GM18867 (cell line): ENCODE results near the gene MRPS10.
"Not testable (repeated sequence)": the region's sequence is repeated elsewhere in the genome, so short reads cannot be mapped to it uniquely, and the experiment has no call there.

Experiments
- ATAC-seq: cut with Tn5 transposase; IDR thresholded peaks from one replicate; pipeline ENCODE4 v1.9.1; 2021; ENCODE audit warnings: mild to moderate bottlenecking, moderate library complexity; ENCODE audit not compliant: unreplicated experiment

The MRPS10 gene

DNA sequence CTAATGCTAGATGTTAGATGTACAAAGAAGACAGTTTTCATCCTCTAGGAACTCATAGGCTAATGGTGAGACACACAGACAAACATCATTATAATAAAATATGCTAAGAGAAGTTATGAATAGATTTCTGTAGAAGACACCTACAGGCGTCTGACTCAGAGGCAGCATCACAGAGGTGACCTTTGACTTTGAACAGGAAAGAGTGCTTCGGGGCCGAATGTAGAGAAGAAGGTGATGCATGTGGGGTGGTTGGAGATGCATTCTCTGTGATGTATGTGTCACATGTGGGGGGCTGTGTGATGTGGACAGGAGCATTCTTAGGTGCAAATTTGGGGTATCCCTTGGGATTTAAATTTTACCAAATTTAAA lies 37.7 kb downstream of the MRPS10 start:
- ATAC-seq: no peak

DNA sequence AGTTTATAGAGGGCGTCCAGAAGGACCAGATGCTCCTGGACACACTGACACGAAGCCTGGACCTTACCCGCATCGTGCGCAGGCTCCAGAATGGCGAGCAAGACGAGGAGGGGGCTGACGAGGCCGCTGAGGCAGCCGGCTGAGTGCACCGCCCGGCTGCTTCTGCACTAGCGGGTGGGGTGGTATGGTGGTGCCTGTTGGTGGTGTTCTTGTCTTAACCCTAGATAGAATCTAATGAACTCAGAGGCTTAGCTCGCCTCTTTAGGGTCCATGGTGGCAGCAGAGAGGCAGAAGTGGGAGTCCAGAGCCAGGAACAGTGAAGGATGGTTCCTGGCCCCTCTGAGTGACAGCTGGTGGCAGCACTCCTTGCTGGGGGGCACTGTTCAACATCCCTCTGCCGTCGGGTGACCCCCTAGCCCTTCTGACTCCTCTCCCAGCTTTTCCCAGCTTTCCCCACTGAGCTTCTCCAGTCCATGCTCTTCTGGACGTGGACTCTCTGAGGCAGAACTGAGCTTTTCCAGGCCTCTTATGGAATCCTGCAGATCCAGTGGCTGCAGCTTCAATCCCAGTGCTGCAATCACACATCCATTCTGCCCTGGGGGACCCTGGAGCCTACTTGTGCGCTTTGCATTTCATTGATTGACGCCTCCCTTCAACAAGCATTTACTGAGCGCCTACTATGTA lies 38.3 kb downstream of the MRPS10 start:
- ATAC-seq: no peak

DNA sequence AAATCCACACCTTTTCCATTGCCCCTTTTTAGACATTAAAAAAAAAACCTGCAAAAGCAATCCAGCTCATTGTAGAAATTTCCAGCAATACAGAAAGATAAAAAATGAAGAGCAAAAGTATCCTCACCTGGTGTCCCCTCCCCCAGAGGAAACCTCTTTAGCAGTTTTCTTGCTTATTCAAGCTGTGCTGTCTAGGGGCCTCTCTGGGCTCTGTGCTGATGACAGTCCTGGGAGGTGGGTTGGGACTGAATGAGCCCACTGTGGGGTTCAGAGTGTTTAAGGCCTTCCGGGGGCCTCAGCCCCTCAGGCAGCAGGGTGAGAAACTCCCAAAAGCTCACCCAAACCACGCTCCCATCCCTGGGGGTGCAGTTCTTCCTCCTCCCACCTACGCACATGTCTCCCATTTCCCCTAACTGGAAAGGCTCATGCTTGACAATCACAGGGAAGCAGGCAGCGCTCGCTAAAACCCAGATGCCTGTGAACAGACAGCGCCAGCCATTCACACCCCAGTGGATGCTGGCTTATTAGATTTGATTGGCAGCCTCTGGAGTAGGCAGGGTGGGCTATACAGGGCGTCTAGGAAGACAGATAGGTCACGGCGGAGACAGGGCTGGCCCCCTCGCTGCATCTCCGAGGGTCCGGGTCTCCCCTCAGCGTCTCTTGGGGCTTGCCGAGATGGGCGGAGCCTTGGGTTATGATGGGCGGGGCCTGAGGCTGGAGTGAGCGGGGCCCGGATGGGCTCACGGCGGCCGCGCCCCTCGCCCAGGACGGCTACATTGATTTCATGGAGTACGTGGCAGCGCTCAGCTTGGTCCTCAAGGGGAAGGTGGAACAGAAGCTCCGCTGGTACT lies 39.9 kb downstream of the MRPS10 start:
- ATAC-seq: no peak

DNA sequence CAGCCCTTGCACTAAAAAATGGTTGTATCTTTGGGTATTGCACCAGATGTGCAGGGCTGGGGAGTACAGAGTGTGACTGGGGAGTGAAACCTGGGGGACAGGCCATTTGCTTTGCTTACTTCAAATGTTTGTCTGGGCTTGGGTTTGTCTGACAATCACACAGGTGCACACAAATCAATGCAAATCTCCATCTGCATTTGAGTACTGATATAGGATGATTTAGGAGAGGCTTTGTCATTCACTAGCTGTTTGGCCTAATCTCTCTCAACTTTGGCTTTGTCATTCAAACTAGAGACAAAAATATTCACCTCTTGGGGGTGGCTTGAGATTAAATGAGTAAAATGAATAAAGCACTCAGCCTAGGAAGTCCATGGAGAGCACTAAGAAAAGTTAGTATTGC lies 40.7 kb downstream of the MRPS10 start:
- ATAC-seq: no peak

DNA sequence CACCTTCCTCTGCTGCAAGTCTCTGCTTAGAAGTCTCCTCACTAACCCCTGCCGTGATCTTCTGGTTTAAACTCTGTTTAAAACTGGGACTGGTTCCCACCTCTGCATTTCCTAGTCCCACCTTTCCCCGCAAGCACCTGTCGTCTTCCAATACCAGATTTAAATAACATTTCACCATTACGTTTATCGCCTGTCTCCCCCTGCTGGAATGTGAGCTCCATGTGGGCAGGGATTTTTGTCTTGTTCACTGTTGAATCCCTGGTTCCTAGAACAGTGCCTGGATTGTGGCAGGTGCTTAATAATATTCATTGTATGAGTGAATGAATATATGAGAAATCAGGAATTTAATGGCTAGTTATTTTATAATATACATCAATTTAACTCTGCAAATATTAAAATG lies 41.8 kb downstream of the MRPS10 start:
- ATAC-seq: no peak

DNA sequence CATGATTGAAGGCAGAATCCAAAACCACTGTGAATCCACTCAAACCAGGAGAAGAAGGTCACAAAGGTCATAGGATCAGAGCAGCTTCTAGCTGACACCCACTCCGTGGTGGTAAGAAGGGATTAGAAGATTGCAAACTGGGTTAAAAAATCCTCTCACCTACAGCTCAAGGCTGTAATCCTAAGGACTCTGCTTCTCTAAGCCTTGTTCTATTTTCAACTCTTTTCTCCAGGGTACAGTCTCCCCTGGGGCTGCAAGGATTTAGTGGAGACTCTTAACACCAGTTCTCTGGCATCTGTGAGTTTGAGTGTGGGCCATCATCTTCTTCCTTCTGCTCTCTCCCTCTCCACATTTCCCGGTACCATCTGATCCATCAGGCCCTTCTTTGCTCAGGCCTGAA lies 44.6 kb downstream of the MRPS10 start, which contains the start of gene GUCA1A:
Gene GUCA1A (plus strand): TSS at position 264 of the 400 bp plus-strand sequence. CDS start 250 bp downstream, outside the sequence.
- ATAC-seq: no peak

DNA sequence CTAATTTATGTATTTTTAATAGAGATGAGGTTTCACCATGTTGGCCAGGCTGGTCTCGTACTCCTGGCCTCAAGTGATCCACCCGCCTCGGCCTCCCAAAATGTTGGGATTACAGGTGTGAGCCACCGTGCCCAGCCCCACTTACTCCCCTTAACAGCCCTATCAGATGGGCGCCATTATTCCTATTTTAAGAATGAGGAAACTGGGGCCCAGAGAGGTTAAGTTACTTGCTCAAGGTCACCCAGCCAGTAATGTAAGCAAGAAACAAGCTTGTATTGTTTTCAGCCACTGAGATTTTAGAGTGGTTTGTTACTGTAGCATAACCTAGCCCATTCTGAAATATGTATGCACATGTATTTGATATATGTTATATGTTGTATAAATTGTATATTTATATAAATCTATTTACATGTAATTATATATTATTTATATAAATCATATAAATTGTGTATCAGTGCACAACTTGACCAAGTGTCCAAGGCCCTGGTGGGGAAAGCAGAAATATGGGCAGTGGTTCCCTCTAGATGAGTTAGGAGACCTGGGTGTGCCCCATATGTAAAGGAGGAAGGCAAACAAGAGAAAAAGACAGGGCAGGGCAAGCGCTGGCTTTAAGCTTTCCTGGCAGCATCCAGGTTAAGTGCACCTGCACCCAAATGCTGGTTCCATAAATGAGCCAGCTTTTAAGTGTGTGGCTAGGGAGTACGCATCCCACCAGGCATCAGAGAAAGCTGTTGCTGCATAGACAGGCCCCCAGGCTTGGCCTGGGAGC lies 45.7 kb downstream of the MRPS10 start:
- no peak for ATAC-seq

DNA sequence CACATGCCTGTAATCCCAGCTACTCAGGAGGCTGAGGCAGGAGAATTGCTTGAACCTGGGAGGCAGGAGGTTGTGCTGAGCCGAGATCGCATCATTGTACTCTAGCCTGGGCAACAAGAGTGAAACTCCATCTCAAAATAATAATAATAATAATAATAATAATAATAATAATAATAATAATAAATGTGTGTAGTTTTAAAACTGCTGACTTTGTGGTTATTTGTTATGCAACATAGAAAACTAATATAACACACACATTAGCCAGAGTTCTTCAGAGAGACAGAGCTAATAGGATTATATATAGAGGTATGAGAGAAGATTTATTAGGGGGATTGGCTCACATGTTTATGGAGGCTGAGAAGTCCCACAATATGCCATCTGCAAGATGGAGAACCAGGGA lies 47.9 kb downstream of the MRPS10 start:
- not testable (repeated sequence) for ATAC-seq

DNA sequence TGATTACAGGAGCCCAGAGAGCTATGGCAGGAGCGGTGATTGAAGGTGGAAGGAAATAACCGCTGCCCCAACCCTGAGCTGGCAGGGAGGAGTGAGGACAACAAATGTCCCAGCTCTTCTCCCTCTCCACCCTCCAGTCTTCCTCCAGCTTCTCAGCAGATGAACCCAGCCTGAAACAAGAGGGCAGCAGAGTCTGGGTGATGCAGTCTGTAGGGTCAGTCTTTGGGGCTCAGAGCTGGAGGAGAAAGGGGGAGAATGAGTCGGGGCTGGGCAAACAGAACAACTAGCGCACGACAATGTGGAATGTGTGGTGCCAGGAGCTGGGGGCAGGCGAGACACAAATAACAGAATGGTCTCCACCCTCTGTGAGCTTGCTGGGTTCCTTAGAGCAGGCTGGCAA lies 49.0 kb downstream of the MRPS10 start:
- ATAC-seq: no peak

DNA sequence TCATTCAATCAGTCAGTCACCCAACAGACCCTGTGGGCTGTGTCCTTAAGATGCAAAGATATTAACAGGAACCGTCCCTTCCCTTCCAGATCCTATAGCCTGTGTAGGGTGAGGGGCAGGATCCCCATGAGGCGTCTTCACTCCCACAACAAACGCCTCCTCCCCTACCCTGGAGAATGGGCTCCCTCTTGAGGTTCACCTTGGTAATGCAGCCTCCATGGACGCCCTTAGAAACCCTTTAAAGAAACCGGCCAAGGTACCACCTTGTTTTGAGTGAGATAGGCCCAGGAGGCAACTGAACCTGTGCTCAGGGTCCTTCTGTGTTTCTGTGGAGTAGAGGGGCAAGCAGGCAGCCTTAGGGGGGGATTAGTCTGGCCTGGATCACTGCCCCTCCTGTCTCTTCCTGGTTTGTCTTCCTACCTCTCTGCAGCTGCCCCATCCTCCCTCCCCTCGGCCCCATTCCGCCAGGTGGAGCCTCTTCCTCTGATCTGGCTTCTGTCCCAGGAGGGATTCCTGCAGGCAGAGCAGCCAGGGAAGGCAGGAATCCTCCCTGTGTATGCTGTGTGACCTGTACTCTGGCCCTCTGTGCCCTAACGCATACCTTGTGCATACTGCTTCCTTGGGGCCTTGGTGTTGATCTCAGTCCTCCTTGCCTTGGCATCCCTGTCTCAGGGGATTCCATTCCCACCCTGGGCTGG lies 51.1 kb downstream of the MRPS10 start:
- ATAC-seq: no peak

DNA sequence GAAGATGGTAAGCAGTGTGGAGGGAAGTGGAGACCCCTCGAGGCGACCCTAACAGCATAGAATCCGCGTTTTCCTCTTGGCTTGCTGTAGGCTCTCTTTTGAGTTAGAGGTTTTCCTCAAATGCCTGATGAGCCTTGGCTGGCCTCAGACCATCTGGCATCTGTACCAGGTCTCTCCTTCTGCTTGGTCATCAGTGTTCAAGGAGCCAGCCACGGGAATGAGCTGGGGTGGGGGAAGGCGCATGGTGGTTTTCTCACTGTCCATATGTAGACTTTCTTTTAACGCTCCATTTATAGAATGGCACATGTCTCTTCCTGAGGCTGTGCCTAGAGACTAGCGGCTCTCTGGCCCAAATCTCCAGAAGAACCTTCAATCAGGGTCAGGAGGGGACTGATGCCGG lies 52.6 kb downstream of the MRPS10 start:
- ATAC-seq: no peak

DNA sequence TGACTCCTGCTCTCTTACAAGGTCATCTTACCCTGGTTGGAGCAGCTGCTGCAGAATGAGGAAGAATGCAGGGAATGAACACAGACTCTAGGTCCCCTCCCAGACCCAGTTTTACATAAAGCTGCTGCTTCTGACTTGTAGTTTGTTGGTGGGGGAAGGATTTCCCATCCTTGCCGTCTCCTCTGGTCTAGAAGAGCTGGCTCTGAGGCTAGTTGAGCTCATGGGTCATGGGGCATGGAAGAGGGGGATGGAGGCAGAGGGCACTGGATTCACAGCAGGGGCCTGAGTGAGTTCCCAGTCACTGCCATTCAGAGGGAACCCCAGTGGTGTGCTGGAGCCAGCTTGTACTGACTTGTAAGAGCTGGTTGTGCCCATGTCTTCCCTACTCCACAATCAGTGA lies 53.7 kb downstream of the MRPS10 start:
- ATAC-seq: no peak

DNA sequence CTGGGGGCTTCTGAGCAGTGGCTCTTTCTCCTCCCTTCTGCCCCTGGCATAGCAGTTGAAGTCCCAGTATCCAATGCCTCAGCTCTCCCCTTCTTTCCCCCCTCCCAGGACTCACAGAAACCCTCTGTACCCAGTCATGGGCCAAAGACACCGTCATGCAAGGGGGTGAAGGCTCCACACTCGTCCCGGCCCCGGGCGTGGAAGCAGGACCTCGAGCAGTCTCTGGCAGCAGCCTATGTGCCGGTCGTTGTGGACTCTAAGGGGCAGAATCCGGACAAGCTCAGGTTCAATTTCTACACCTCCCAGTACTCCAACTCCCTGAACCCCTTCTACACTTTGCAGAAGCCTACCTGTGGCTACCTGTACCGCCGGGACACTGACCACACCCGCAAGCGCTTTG lies 54.8 kb downstream of the MRPS10 start:
- ATAC-seq: no peak

DNA sequence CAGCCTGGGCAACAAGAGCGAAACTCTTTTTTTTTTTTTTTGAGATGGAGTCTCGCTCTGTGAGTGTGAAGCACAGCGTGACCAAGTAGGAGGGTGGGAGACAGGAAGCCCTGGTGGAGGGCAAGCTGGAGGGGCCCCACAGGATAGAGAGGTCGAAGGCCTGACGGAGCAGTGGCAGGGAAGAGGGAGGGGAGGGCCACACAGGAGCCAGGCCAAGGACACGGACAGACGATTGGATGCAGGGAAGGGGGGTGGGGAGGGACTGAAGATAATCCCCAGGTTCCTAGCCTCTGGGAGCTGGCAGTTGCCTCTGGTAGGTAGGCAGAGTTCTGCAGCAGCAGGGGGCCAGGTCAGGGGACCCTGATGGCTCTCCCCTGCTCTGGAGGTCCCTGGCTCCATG lies 55.3 kb downstream of the MRPS10 start:
- no peak for ATAC-seq

DNA sequence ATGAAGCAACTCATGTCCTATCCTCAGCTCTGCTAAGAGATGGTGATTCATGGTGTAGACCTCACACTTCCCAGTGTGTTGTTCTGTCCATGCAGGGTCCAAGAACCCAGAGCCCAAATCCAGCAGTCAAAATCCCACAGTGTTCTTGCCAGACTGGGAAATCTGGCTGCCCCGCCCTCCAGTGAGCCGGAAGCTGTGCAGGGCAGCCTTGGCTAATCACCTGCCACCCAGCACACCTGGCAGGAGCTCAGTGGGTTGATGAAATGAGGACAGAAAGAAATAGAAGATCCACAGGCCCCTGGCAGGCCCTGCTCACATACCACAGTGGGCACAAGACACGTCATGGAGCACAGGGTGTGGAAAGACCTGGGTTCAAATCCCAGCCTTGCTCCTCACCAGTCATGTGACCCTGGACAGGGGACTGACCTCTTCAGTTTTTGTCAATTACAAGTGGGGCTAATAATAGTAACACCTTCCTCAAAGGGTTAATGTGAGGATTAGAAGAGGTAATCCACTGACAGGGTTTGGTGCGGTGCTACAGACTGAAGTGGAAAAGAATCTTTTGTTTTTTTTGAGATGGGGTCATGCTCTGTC lies 58.1 kb downstream of the MRPS10 start:
- no peak for ATAC-seq

DNA sequence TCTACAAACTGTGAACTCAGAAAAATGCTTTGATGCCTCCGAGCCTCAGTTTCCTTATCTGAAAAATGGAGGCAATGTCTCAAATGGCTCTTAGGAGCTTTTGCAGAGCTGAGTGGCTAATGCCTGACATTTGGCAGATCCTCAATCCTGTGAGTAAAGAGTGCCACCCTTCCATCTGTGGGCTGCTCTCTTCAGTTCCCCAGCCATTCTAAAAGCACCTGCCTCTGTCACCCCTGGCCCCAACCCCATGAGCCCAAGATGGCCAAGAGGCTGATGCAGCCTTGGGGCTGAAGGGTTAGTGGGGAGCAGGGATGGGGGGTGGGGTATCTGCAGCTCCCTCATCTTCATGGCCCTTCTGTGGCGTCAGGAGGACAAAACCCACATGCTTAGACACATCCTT lies 59.0 kb downstream of the MRPS10 start:
- no peak for ATAC-seq

DNA sequence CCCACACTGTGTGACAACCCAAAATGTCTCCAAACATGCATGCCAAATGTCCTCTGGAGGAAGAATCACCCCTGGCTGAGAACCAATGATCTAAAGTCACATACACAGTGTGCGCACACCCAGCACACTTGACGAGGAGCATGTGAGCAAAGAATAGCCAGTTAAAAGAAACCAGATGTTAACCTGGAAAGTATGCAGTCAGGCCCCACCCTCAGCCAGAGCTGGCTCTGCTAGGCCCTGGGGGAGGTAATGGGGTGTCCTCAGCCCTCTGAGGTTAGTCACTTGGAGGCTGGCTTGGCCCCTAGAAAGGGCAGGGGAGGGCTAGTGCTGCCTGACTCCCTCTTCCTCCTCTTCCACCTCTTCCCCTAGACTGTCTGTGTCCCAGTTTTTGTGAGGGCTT lies 59.6 kb downstream of the MRPS10 start:
- ATAC-seq: no peak
